HEK293 (cell line): ENCODE data around the gene UBALD2.

Source experiments
- CTCF ChIA-PET: fragments of 350-600 bp; formaldehyde crosslinking; extraction: SDS; loops from one replicate; lab custom pipeline; 2021; ENCODE audit warnings: antibody characterized with exemption; lab: Yijun Ruan, JAX
- POLR2A ChIA-PET: fragments of 300-600 bp; formaldehyde crosslinking; extraction: SDS; loops from one replicate; lab custom pipeline; 2020; ENCODE audit warnings: antibody characterized with exemption, inconsistent platforms; lab: Yijun Ruan, JAX
- H3K27ac ChIP-seq: fragments of 200-500 bp; sonication (Bioruptor generic); 2 replicates; pipeline ENCODE4 v1.5.1; 2014; ENCODE audit warnings: low read depth, low read length, control low read depth, inconsistent platforms; ENCODE audit errors: extremely low read depth
- H3K36me3 ChIP-seq, 2 experiments: fragments of 200-500 bp in 1 of 2; sonication (Bioruptor generic) in 1 of 2; 1 replicate in 1 of 2; 2 replicates in 1 of 2; pipeline ENCODE4 v1.5.1; 2014 to 2017; ENCODE audit warnings: inconsistent platforms in 2 of 2, low read length in 2 of 2; ENCODE audit not compliant: control insufficient read depth in 2 of 2, insufficient read depth in 1 of 2
- H3K4me1 ChIP-seq: fragments of 200-500 bp; sonication (Bioruptor generic); 2 replicates; pipeline ENCODE4 v1.5.1; 2014; ENCODE audit warnings: mild to moderate bottlenecking, low read length, inconsistent platforms; ENCODE audit not compliant: control insufficient read depth, insufficient read depth
- H3K4me3 ChIP-seq: 2 replicates; pipeline ENCODE4 v1.5.1; 2011; ENCODE audit warnings: low read depth, mild to moderate bottlenecking, control low read depth, low read length, moderate library complexity
- H3K9me3 ChIP-seq: fragments of 200-500 bp; sonication (Bioruptor generic); 2 replicates; pipeline ENCODE4 v1.5.1; 2014; ENCODE audit warnings: low read depth, low read length, inconsistent platforms; ENCODE audit not compliant: control insufficient read depth, insufficient read depth
- GLI4 ChIP-seq: fragments of 450-650 bp; formaldehyde crosslinking; IDR thresholded peaks from 2 replicates; pipeline ENCODE4 v1.5.1; 2016; ENCODE audit warnings: missing biosample characterization, missing genetic modification characterization
- KLF9 ChIP-seq: fragments of 450-650 bp; formaldehyde crosslinking; IDR thresholded peaks from 2 replicates; pipeline ENCODE4 v1.5.1; 2016; ENCODE audit warnings: missing biosample characterization, missing genetic modification characterization, low read depth
- PBX3 ChIP-seq: sonication (generic); formaldehyde crosslinking; IDR thresholded peaks from 2 replicates; pipeline ENCODE4 v1.8.1; 2022; ENCODE audit warnings: mild to moderate bottlenecking, moderate library complexity, missing genetic modification reagents
- ZBTB21 ChIP-seq: fragments of 450-650 bp; formaldehyde crosslinking; IDR thresholded peaks from 2 replicates; pipeline ENCODE4 v1.5.1; 2017; ENCODE audit warnings: missing biosample characterization, missing genetic modification characterization
- ZFHX2 ChIP-seq: fragments of 450-650 bp; formaldehyde crosslinking; conservative IDR thresholded peaks from 2 replicates; pipeline ENCODE4 v1.5.1; 2016; ENCODE audit warnings: missing biosample characterization, missing genetic modification characterization
- ZNF10 ChIP-seq: fragments of 450-650 bp; formaldehyde crosslinking; IDR thresholded peaks from 2 replicates; pipeline ENCODE4 v1.5.1; 2017; ENCODE audit warnings: missing biosample characterization, missing genetic modification characterization
- ZNF16 ChIP-seq: fragments of 450-650 bp; formaldehyde crosslinking; IDR thresholded peaks from 2 replicates; pipeline ENCODE4 v1.5.1; 2016; ENCODE audit warnings: low read depth, missing biosample characterization, missing genetic modification characterization
- ZNF174 ChIP-seq: fragments of 450-650 bp; formaldehyde crosslinking; IDR thresholded peaks from 2 replicates; pipeline ENCODE4 v1.5.0; 2017; ENCODE audit warnings: missing biosample characterization, mild to moderate bottlenecking, missing genetic modification characterization
- ZNF2 ChIP-seq: fragments of 450-650 bp; formaldehyde crosslinking; IDR thresholded peaks from 2 replicates; pipeline ENCODE4 v1.5.1; 2016; ENCODE audit warnings: missing biosample characterization, missing genetic modification characterization
- ZNF394 ChIP-seq: fragments of 450-650 bp; formaldehyde crosslinking; IDR thresholded peaks from 2 replicates; pipeline ENCODE4 v1.5.1; 2016; ENCODE audit warnings: missing biosample characterization, missing genetic modification characterization, mild to moderate bottlenecking, moderate library complexity, borderline replicate concordance
- ZNF48 ChIP-seq: fragments of 450-650 bp; formaldehyde crosslinking; IDR thresholded peaks from 2 replicates; pipeline ENCODE4 v1.5.1; 2016; ENCODE audit warnings: missing biosample characterization, missing genetic modification characterization
- ZNF510 ChIP-seq: fragments of 450-650 bp; formaldehyde crosslinking; IDR thresholded peaks from 2 replicates; pipeline ENCODE4 v1.5.1; 2018; ENCODE audit warnings: mild to moderate bottlenecking, missing genetic modification characterization, missing biosample characterization; ENCODE audit not compliant: insufficient replicate concordance
- ZNF513 ChIP-seq: fragments of 450-650 bp; IDR thresholded peaks from 2 replicates; pipeline ENCODE4 v1.5.1; 2018; ENCODE audit warnings: missing biosample characterization, missing genetic modification characterization
- ZNF530 ChIP-seq: fragments of 450-650 bp; formaldehyde crosslinking; IDR thresholded peaks from 2 replicates; pipeline ENCODE4 v1.5.1; 2016; ENCODE audit warnings: low read depth, missing biosample characterization, missing genetic modification characterization
- ZNF544 ChIP-seq: fragments of 450-650 bp; formaldehyde crosslinking; IDR thresholded peaks from 2 replicates; pipeline ENCODE4 v1.5.0; 2017; ENCODE audit warnings: missing biosample characterization, missing genetic modification characterization
- ZNF585B ChIP-seq: fragments of 450-650 bp; formaldehyde crosslinking; IDR thresholded peaks from 2 replicates; pipeline ENCODE4 v1.5.1; 2016; ENCODE audit warnings: missing biosample characterization, missing genetic modification characterization
- ZNF645 ChIP-seq: fragments of 450-650 bp; formaldehyde crosslinking; IDR thresholded peaks from 2 replicates; pipeline ENCODE4; 2016; ENCODE audit warnings: missing biosample characterization, missing genetic modification characterization
- ZNF658 ChIP-seq: fragments of 450-650 bp; formaldehyde crosslinking; IDR thresholded peaks from 2 replicates; pipeline ENCODE4; 2016; ENCODE audit warnings: missing biosample characterization, missing genetic modification characterization
- ZNF707 ChIP-seq: fragments of 450-650 bp; formaldehyde crosslinking; IDR thresholded peaks from 2 replicates; pipeline ENCODE4 v1.5.1; 2016; ENCODE audit warnings: missing biosample characterization, missing genetic modification characterization
- ZSCAN30 ChIP-seq: fragments of 450-650 bp; IDR thresholded peaks from 2 replicates; pipeline ENCODE4 v1.5.1; 2018; ENCODE audit warnings: missing biosample characterization, mild to moderate bottlenecking, missing genetic modification characterization, moderate library complexity
- TF ChIP-seq, protein P1 (sequence below): fragments of 450-650 bp; formaldehyde crosslinking; IDR thresholded peaks from 2 replicates; pipeline ENCODE4 v1.5.1; 2016; ENCODE audit warnings: missing biosample characterization, missing genetic modification characterization
- TF ChIP-seq, protein P2 (sequence below): fragments of 450-650 bp; formaldehyde crosslinking; IDR thresholded peaks from 2 replicates; pipeline ENCODE4 v1.5.1; 2017; ENCODE audit warnings: missing biosample characterization, missing genetic modification characterization

UBALD2 gene

GRCh38 chr17:76261421-76262215 is 3.5 kb upstream of the UBALD2 start (continued):
- TF ChIP-seq, protein P1, sequence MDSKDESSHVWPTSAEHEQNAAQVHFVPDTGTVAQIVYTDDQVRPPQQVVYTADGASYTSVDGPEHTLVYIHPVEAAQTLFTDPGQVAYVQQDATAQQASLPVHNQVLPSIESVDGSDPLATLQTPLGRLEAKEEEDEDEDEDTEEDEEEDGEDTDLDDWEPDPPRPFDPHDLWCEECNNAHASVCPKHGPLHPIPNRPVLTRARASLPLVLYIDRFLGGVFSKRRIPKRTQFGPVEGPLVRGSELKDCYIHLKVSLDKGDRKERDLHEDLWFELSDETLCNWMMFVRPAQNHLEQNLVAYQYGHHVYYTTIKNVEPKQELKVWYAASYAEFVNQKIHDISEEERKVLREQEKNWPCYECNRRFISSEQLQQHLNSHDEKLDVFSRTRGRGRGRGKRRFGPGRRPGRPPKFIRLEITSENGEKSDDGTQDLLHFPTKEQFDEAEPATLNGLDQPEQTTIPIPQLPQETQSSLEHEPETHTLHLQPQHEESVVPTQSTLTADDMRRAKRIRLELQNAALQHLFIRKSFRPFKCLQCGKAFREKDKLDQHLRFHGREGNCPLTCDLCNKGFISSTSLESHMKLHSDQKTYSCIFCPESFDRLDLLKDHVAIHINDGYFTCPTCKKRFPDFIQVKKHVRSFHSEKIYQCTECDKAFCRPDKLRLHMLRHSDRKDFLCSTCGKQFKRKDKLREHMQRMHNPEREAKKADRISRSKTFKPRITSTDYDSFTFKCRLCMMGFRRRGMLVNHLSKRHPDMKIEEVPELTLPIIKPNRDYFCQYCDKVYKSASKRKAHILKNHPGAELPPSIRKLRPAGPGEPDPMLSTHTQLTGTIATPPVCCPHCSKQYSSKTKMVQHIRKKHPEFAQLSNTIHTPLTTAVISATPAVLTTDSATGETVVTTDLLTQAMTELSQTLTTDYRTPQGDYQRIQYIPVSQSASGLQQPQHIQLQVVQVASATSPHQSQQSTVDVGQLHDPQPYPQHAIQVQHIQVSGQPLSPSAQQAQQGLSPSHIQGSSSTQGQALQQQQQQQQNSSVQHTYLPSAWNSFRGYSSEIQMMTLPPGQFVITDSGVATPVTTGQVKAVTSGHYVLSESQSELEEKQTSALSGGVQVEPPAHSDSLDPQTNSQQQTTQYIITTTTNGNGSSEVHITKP = no peak
- TF ChIP-seq, protein P2, sequence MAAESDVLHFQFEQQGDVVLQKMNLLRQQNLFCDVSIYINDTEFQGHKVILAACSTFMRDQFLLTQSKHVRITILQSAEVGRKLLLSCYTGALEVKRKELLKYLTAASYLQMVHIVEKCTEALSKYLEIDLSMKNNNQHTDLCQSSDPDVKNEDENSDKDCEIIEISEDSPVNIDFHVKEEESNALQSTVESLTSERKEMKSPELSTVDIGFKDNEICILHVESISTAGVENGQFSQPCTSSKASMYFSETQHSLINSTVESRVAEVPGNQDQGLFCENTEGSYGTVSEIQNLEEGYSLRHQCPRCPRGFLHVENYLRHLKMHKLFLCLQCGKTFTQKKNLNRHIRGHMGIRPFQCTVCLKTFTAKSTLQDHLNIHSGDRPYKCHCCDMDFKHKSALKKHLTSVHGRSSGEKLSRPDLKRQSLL = no peak
- no peak for TF ChIP-seq ZNF513 (tag by site-specific recombination)

DNA sequence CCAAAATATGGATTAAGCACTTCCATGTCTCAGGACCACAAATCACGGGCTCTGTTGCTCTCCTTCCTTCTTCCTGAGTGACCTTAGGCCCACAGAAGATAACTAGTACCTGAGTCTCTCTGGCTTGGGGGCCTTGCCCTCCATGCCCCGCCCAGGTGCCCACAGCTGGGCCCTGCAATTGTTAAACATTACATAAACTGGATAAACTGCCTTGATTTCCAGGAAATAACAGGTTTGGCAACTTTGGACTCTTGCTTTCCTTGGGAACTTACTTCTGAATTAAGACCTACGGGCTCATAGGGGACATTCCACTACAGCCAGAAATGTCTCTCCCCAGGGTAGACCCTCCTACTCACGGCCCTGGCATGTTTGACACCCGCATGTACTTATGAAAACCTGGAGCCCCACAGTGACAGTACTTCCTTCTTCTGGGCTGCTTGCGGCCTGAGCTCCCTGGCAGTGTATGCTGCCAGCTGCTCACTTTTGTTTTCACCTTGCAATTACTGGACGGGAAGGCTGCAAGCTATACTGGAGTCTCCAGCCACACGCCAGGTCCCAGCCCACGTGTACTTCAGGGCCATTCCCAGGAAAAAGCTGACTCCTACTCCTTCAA is 2.3 kb upstream of the UBALD2 start:
- CTCF ChIA-PET = interaction anchor here (0.7 to 6.4 kb wide), 6 partner anchors 18 to 249 kb away, joined by 3 to 47 read pairs (median 4); no protein-coding TSS in a partner anchor
- Histone ChIP-seq H3K36me3 (peaks cover 5% of the 10 kb centered on the region in 2 experiments; a peak in 2 of 3 replicates), H3K4me3 (no peak overlapping the region), H3K4me1 (no peaks in the 10 kb centered on the region; the same call in 1 of the 2 replicates), H3K9me3 (no peaks in the 10 kb centered on the region), H3K27ac (no peak overlapping the region)
- TF ChIP-seq ZNF2 (tag by site-specific recombination) = no peak
- peak; percentile 52; the same call in 1 of the 2 replicates for TF ChIP-seq ZNF394 (tag by site-specific recombination)
- no peak for TF ChIP-seq ZNF174 (tag by site-specific recombination)
- TF ChIP-seq ZFHX2 (tag by site-specific recombination) = 0 out of 2 replicates have a peak, but pooled peaks have one; percentile 18
- TF ChIP-seq ZNF544 (tag by site-specific recombination) = no peak
- TF ChIP-seq PBX3 (CRISPR knock-in tag) = no peak
- no peak for TF ChIP-seq ZSCAN30 (tag by site-specific recombination)
- TF ChIP-seq ZBTB21 (tag by site-specific recombination) = no peak
- POLR2A ChIA-PET = interaction anchor here (0.9 to 1.9 kb wide), 3 partner anchors 12 to 22 kb away, joined by 3 to 6 read pairs (median 3); partner anchors contain the start of gene RNF157

- H3K4me3 ChIP-seq = no peak overlapping the region
- ChIA-PET POLR2A (interaction anchor here (0.6 to 1.7 kb wide), 5 partner anchors 15 to 200 kb away, joined by 3 to 17 read pairs (median 9); partner anchors contain the start of gene RNF157), CTCF (interaction anchor here (0.6 to 6.4 kb wide), 6 partner anchors 14 to 259 kb away, joined by 3 to 47 read pairs (median 4); no protein-coding TSS in a partner anchor)
- H3K36me3 ChIP-seq = peaks cover 5 to 6% of the 10 kb centered on the region in 2 experiments; a peak in 2 of 3 replicates
- no peaks in the 10 kb centered on the region; the same call in 1 of the 2 replicates for H3K4me1 ChIP-seq
- H3K9me3 ChIP-seq = no peaks in the 10 kb centered on the region
- H3K27ac ChIP-seq = no peak overlapping the region
- no peak for TF ChIP-seq ZNF707
- no peak for TF ChIP-seq ZNF585B (tag by site-specific recombination)
- no peak for TF ChIP-seq ZNF174 (tag by site-specific recombination)
- no peak for TF ChIP-seq ZNF394 (tag by site-specific recombination)
- no peak for TF ChIP-seq ZNF510
- TF ChIP-seq ZNF530 = no peak
- TF ChIP-seq ZNF658 (tag by site-specific recombination) = no peak
- no peak for TF ChIP-seq ZNF10 (tag by site-specific recombination)
- no peak for TF ChIP-seq ZNF48 (tag by site-specific recombination)
- TF ChIP-seq KLF9 (tag by site-specific recombination) = no peak
- TF ChIP-seq GLI4 (tag by site-specific recombination) = no peak
- TF ChIP-seq ZNF16 (tag by site-specific recombination) = no peak
- no peak for TF ChIP-seq ZNF645 (tag by site-specific recombination)
Observed at GRCh38 chr17:76263896-76264295, 1.3 kb upstream of the UBALD2 start.
